NCI-H146 (cell line): ENCODE results near the gene LYSMD2.

Experiments
- DNase-seq: peaks from one replicate; lab custom pipeline; 2025; lab: John Stamatoyannopoulos, UW

Gene LYSMD2

GRCh38 chr15:51718746-51719145 is 18.7 kb downstream of the LYSMD2 start:
- DNase-seq, result no peak

- no peak for DNase-seq
Measured at GRCh38 chr15:51718219-51718618, 19.2 kb downstream of the LYSMD2 start.

GRCh38 chr15:51714911-51715310 is 22.5 kb downstream of the LYSMD2 start:
- DNase-seq, result no peak

GRCh38 chr15:51714162-51714561 is 23.3 kb downstream of the LYSMD2 start:
- no peak for DNase-seq

- DNase-seq, result no peak
Measured at GRCh38 chr15:51709031-51709430, 28.4 kb downstream of the LYSMD2 start.

GRCh38 chr15:51708013-51708412 is 29.4 kb downstream of the LYSMD2 start:
- DNase-seq, result peak; percentile 46

- DNase-seq, result no peak
Measured at GRCh38 chr15:51706926-51707608, 30.4 kb downstream of the LYSMD2 start.

- no peak for DNase-seq
Measured at GRCh38 chr15:51706291-51706690, 31.2 kb downstream of the LYSMD2 start.

GRCh38 chr15:51702710-51703109 is 34.7 kb downstream of the LYSMD2 start:
- no peak for DNase-seq

GRCh38 chr15:51699373-51699772 is 38.1 kb downstream of the LYSMD2 start:
- no peak for DNase-seq

GRCh38 chr15:51697163-51697562 is 40.3 kb downstream of the LYSMD2 start:
- DNase-seq, result no peak

- DNase-seq, result no peak
Measured at GRCh38 chr15:51696566-51696965, 40.9 kb downstream of the LYSMD2 start.

GRCh38 chr15:51692154-51692553 is 45.3 kb downstream of the LYSMD2 start:
- no peak for DNase-seq

GRCh38 chr15:51688863-51689262 is 48.6 kb downstream of the LYSMD2 start:
- no peak for DNase-seq

GRCh38 chr15:51687565-51687964 is 49.9 kb downstream of the LYSMD2 start:
- DNase-seq, result no peak

GRCh38 chr15:51681303-51681963 is 56.0 kb downstream of the LYSMD2 start, which contains the start of gene SCG3:
TSS of gene SCG3 (plus strand) at chr15:51681503. CDS start at chr15:51681756, 253 bp downstream.
- peak; percentile 87 for DNase-seq

- DNase-seq, result no peak
Measured at GRCh38 chr15:51680321-51680720, 57.1 kb downstream of the LYSMD2 start.

- no peak for DNase-seq
Measured at GRCh38 chr15:51678096-51678495, 59.4 kb downstream of the LYSMD2 start.

- no peak for DNase-seq
Measured at GRCh38 chr15:51677452-51677851, 60.0 kb downstream of the LYSMD2 start.

GRCh38 chr15:51677021-51677420 is 60.4 kb downstream of the LYSMD2 start:
- DNase-seq, result no peak

- DNase-seq, result no peak
Measured at GRCh38 chr15:51675234-51675633, 62.2 kb downstream of the LYSMD2 start.
